ENCODE data around the gene ATG101.

ATG101 gene, protein sequence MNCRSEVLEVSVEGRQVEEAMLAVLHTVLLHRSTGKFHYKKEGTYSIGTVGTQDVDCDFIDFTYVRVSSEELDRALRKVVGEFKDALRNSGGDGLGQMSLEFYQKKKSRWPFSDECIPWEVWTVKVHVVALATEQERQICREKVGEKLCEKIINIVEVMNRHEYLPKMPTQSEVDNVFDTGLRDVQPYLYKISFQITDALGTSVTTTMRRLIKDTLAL

DNA sequence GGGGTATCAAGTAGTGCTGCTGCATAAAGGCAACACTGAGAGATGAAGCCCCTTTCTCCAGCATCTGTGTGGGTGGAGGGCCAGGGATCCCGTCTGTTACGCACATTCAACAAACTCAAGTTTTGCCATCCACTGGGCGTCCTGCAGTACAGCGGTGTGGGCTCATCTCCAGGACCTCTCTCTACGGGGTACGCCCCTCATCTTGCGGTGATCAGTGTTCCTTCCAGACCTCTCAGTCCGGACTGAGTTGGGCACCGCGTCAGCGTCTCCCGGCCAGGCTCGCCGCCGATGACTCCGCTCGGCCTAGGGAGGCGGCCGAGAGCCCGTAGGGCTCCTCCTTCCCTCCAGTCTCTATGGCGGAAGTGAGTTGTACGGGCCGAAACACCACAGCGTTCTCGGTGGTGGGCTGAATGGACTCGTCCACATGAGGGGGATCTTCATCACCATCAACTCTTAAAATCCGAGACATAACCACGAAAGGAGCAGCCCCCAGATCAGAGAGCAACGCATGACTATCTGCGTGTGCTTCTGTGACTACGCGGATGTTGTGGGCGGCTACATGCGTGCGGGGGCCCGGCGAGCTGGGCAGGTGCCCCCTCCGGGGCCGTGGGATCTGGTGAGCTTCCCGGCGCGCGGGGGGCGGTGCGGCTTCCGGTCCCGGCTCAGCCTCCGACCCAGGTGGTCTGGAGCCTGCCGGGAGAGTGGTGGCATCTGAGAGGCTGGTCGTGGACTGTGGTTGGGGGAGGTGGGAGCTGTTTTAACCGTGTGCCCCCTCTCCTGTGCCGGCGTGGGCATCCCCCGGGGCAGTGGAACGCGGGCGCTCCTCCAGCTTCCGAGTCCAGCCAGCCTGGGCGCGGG is at the start of gene ATG101:
Gene ATG101 (plus strand): TSS at position 652 of the 858 bp plus-strand sequence. CDS start 3,673 bp downstream, outside the sequence.
- DNase-seq = peak; percentile 85

DNA sequence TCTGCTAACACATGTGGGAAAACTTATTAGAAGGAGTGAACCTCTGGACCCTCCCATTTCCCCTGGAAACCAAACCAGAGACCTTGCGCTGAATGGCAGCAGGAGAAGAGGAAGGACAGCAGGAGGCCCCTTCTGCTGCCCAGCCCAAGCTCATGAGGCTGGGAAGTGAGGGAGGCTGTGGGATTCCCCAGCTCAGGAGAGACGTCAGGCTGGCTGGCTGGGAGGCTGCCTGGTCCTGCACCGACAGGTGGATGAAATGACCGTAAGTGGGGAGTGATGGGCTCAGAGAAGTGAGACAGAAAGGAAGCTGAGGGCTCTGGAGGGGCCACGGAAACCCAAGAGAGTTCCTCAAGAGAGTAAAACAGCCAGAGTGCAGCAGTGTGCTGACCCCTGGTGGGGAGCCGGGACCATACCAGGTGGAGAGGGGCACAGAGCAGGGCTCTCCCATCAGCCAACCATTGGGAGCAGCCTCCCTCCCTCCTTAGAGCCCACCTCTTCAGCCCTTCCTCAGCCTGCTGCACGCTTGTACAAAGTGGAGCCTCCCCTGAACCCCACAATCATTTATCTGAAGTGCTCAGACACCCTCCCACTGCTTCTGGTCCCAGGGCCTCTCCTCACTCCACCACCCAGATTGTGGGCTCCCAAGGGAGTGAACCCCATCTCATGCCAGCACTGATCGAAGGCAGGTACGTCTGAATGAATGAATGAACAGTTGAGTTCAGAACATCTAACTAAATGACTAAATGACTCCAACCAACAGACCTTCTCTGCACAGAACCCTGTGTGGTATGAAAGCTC is 49.0 kb upstream of the ATG101 start:
- DNase-seq = peak; percentile 43

DNA sequence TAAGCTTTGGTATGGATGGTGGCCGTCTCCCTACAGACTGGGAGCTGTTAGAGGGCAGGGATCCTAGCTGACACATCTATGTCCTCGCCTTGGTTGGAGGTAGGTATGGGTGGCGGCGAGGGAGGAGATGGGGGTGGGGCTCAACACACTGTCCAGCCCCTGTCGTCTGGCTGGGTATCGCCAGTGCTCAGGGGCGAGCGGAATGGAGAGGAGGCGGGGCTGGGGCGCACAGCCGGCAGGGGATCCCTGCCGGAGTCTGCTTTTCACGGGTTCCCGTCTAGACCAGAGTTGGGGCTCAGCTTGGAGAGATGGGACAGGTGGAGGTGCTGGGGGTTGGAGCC is 47.0 kb upstream of the ATG101 start:
- DNase-seq = no peak

DNA sequence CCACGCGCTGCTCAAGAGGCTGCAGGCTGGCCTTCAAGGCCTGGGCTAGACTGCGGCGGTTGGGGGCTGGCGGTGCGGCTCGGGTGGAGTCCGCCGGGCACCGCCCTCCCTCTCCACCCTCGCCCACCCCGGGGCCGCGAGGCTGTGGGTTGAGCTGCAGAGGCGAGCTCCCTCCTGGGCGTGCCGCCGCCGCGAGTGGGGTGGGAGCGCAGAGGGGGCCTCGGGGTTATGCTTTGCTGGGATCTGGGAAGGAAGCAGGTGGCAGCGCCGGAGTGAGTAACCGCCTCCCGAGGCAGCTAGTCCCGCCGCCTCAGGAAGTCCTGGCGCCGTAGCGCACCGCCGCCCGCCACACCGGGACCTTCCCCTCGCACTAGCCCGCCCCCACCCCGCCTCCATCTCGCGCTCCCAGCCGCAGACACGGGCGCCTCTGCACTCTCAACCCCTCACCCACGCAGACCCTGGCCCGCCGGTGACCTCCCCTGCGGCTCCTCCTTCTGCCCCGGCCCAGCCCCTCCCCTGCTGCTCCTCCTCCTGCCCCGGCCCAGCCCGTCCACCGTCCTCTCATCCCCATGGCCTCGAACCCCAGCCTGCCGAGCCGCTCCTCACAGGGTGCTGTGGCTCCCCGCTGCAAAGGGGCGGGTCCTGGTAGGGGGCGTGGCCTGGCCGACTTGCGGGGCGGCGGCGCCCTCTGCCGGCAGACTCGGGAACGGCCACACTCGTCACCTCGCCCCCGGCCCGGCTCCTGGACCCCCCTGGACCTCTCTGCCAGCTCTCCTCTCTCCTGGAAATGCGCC is 46.4 kb upstream of the ATG101 start:
- DNase-seq = peak; percentile 55

DNA sequence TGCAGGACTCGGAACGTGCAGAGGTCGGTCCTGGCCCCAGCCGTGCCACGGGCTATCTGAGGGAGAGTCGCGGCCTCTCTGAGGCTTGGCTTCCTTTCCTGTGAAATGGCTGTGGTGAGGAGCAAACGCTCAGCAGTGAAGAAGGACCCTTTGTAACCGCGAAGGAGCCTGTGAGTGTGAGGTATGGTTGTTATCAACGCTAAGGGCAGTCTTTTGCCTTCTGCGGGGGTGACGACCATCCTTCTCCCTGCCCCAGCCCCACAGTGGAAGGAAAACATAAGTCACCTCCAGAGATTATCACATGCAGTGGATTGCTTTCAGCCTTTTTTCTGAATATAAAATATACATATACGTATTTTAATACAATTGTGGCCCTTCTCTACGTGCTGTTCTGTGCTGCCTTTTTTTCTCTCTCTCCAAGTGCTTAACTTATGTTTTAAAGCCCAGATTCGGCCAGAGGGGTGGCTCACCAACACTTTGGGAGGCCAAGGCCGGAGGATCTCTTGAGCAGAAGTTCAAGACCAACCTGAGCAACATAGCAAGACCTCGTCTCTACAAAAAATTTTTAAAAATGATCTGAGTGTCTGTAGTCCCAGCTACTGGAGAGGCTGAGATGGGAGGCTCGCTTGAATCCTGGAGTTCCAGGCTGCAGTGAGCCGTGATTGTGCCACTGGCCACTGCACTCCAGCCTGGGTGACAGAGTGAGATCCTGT is 45.6 kb upstream of the ATG101 start:
- no peak for DNase-seq

DNA sequence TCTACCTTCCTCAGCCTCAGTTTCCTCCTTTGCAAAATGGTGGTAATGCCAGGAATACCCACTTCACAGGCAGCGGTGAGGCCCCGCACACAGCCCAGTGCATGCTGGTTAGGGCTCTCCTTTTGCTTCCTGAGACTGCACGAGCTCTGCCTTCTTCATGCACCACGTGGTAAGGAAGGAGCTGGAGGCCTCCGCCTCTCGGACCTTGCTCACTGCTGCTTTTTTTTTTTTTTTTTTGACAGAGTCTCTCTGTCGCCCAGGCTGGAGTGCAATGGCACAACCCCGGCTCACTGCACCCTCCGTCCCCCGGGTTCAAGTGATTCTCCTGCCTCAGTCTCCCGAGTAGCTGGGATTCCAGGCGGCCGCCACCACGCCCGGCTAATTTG is 44.9 kb upstream of the ATG101 start:
- DNase-seq = no peak

DNA sequence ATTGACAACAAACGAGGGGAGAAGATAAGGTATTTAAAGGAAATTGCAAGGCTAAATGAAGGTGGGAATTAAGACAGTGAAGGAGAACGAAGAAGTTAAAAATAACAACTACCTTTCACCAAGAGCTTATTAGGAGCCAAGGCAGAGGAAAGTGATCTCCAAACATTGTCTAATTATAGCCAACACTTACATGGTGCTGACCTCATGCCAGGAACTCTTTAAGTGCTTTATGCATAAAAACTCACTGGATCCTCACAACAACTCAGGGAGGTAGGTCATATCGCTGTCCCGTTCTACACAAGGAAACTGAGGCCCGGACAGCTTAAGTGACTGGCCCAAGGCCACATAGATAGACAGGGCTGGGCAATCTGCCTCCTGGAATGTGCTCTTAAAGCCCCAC is 43.5 kb upstream of the ATG101 start:
- no peak for DNase-seq

DNA sequence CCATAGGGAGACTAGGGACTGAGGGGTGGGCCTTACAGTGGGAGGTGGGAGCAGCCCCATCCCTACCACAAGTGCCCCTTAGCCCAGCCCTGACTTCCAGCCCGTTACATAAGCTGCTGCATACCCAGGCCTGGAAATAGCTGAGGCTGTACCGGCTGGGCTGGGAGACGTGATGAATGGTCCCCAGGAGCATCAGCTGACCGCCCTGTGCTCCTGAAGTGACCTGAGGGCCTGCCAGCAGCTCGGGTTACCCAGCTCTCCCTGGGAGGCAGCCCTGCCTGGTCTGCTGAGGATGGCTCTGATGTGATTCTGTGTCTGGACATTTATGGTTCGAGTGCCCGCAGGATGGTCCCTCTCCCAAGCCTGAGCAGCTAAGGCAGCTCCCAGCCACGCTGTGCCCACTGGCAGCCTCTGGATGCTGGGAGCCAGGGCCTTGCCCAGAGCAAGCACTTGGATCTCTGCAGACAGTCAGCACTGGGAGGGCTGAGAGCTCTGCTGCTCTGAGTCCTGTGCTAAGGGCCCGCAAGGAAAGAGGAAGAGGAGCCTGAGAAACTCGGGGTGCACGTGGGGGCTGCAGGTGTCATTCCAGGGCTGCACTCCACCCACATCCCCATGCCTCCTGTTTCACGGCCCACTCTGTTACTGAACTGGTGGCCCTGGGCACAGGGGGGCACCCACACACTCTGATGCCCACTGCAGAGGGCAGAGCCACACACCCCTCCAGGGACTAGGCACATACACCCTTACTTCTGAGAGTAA is 42.5 kb upstream of the ATG101 start:
- DNase-seq = no peak

DNA sequence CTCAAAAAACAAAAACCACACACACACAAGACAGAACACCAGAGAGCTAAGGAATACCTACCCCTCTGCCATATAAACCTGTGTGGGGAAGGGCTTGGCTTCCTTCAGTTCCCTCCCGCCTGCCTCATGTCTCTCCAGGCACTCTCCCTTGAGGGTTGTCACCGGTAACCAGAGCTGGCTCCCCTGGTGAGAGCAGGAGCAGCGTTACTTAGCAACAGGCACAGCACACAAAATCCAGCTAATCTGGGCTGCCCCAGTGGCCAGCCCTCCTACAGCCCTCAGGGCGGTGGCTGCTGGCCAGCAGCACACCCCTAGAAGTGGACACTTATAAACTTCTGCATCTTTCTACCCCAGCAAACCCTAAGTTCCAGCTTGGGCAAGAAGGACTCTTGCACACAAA is 40.1 kb upstream of the ATG101 start:
- DNase-seq = peak; percentile 91

DNA sequence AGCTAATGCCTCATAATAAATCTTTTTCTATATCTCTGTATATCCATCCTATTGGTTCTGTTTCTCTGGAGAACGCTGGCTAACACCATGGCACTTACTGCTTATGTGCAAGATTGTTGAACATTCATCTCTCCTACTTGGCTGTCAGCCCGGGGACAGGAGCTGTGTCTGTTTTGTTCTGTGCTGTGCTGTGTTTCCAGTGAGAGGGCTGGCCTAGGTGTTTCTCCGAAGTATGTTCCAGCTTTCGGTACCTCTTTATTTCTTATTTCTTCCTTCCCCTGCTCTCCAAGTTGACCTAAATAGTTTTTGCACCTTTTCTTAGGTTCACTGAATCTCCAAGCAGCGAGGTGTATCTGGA is 37.4 kb upstream of the ATG101 start:
- DNase-seq = peak; percentile 36

DNA sequence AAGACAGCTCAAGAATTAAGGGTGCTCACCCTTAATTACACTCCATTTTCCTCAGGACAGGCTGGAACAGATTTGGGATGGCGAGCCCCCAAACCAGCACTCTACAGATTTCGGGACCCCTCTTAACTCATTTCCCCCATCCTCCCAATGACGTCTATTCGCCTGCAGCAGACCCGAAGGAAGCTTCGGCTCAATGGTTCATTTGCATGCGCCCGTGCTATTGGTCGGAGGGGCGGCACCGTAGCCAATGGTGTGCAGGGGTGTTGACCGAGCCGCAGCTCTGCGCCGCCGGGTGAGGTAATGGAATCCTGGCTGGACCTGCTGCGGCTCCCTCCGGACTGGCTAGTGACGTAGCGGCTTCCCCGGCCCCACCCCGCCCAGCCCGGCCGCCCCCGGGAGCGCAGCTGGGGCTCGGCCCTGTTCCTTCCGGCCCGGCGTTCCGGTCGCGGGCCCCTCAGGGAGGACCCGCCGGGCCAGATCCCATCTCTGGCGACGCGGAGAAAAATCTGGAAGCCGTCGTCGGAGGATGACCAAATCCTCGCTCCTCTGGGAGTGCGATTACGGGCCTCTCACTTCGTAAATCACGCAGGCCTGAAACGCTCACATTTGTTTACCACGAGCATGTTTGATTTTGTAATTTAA is 36.9 kb upstream of the ATG101 start:
- peak; percentile 87 for DNase-seq

DNA sequence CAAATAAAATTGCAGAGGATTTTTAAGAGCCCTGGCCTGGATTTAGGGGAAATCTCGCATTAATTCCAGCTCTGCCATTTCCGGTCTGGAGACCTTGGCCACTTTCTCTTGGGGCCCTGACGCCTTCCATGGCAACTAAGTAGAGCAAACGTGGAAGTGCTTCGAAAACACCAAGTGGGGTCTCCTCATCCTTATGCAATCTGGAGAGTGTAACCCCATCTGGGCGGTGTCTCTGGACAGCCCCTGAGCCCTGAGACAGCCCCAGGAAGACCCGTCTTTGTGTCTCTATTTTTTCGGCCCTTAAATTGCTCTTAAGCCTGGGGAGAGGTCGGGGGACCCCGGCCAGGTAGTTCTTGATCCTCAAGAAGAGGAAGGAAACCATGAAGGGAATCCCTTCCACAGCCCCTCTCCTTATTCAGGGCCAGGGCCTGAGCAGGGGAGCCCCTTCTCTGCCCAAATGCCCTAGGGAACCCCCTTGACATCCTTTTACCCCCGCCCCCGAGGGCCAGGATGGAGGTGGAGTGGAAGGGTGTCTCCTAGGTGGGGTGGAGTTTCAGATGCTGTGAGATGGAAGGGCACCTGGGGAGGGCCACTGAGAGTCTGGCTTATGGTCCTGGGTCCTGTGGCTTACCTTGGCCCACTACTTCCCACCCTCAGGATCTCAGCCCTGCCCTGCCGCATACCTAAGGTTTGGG is 36.2 kb upstream of the ATG101 start:
- DNase-seq = no peak

DNA sequence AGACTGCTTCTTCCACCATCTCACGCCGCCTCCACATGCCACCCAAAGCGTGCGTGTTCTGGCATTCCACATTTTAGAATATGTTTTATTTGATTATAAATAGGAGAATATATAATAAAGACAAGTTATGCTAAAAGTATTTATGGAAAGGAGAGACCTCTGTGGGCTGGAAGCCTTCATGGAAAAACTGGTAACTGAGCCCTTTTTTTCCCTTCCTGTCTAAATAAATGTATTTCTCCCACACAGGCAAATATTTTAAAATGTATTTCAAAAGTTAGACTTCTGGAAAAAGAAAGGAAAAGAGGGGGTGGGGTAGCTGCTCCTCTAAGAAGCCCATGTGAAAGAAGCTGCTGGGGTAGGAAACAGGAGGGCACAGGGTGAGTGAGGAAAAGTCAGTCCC is 34.6 kb upstream of the ATG101 start:
- no peak for DNase-seq

DNA sequence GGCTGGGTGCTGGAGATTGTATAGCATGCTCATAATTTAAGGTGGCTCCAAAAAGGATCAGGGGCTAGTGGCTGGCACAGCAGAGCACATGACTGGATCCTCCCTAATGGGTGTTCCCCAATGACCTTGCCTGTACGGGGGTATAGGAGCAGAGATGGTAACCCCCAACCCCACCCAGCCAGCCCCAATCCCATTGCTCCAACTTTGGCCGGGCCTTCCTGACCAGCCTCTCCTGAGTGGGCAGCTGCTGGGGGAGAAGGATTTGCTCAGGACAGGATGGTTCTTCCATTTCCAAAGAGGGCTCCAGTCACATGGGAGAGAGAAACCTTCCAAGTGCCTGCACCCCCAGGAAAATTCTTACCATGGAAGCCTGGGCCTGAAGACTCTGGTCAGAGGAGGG is 33.9 kb upstream of the ATG101 start:
- DNase-seq = no peak

DNA sequence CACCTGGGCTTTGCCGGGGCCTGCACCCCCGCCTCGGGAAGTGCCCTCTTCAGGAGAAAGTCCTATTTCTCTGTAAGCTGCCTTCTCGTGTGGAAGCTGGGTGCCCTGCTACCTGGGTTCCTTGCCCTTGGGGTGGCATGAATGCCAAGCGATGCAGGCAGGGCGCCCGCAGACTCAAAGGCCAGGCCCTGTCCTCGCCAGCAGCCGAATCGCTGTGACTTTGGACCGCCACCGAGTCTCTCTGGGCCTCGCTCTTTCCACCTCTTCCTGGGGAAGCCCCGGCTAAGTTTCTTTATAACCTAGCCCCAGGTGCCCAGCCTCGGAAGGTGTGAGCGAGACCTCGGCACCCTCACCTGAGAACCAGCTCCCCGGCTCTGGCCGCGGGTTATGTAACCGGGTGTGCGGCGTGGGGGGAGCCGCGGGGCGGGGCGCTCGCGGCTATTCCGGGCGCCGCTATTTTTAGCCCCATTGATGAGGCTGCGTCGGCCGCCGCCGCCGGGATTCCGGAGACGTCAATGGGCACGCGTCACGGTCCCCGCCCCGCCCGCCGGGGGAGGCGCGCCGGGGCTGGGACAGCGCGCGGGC is 33.1 kb upstream of the ATG101 start:
- no peak for DNase-seq

DNA sequence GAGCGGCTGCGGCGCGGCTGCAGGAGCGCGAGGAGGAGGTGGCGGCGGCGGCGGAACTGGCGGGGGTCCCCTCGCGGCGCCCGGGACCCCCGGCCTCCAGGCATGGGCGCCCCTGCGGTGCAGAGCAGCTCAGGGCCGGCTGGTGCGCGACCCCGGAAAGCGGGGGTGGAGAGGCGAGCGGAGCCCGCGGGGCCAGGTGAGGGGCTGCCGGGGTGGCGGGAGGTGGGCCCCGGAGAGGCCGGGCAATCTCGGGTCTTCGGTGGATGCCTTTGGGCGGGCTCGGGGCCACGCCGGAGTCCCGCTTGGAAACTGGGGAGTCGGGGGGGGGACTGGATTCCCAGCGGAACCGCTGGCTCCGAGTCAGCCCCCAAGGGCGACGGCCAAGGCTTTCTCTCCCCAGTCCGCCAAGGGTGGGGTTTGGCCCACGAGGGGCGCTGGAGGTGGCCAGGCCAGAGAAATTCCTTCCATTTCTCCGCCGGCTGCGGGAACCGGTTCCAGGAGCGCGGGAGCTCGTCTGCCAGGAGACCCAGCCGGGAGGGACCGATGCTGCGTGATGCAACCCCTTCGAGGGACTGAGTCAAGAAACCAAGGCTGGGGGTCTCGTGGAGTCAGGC is 32.4 kb upstream of the ATG101 start:
- DNase-seq = no peak

DNA sequence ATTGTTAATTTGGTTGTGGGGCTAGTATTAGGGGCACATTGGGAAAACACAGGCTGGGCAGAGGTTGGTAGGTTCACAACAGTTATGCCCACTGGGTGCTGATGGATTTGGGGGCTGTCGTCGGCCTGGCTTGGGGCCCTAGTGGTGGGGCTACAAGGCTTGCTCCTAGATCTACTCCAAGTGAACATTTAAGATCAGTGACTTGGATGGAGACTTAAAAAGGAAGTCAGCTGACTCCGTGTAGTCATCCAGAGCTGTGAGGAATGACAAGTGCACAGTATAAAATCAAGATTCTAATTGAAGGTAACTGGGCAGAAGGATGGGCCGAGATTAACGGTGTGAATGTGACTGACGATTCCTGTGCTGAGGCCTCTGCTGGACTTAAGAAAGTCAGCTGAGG is 31.3 kb upstream of the ATG101 start:
- no peak for DNase-seq

DNA sequence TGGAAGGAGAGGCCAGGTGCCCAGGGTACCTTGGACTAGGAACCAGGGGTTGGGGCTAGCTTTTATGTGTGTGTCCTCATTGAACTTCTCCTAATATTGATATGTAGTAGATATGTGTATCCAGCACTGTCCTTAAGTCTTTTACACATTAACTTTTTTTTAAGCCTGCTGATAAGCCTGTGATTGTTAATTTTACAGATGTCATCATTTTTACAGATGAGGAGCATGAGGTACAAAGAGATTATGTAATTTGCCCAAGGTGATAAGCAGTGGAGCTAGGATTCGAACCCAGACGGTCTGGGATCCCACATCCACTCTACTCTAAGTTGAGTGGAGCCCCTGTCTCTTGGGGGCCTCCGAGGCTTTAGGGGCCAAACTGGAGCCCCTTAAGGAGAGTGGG is 28.7 kb upstream of the ATG101 start:
- DNase-seq = no peak

DNA sequence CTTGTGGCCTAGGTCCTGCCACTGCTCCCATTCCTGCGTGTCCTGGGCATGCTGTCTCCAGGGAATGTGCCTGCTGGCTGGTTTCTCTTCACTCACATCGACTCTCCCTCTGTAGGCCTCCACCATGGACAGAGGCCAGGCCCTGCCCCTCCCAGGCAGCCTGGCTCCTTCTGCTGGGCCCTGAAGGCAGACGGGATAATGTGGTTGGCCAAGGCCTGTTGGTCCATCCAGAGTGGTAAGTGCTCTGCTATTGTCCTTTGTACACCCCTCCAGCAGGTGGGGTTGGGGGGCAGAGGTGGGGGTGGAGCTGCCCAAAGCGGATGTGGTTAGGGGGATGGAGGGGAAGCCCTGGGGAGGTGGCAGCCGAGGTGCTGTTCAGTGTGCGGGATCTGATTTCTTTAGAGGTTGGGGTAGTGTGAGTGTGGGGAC is 28.1 kb upstream of the ATG101 start:
- no peak for DNase-seq
